Brain pericyte (primary cell): Measurements from ENCODE around the gene ADGRG1.

ENCODE experiments used
- DNase-seq: peaks from one replicate; pipeline ENCODE4 v3.0.0-alpha.2; 2012; ENCODE audit warnings: low read depth, low spot score

ADGRG1 gene

GRCh38 chr16:57635266-57636097 lies 7.1 kb downstream of the ADGRG1 start:
- no peak for DNase-seq

GRCh38 chr16:57636184-57636583 lies 7.8 kb downstream of the ADGRG1 start:
- DNase-seq: no peak

GRCh38 chr16:57637020-57637419 lies 8.6 kb downstream of the ADGRG1 start:
- DNase-seq: no peak

- no peak for DNase-seq
Measured at GRCh38 chr16:57637424-57637823, 9.0 kb downstream of the ADGRG1 start.

GRCh38 chr16:57637965-57638364 lies 9.5 kb downstream of the ADGRG1 start:
- no peak for DNase-seq

GRCh38 chr16:57638381-57638780 lies 10.0 kb downstream of the ADGRG1 start:
- no peak for DNase-seq

GRCh38 chr16:57639172-57639887 lies 10.9 kb downstream of the ADGRG1 start:
- DNase-seq: no peak

GRCh38 chr16:57640185-57640584 lies 11.8 kb downstream of the ADGRG1 start:
- DNase-seq: no peak

GRCh38 chr16:57640612-57641011 lies 12.2 kb downstream of the ADGRG1 start:
- DNase-seq: no peak

- DNase-seq: no peak
Measured at GRCh38 chr16:57642160-57643135, 14.0 kb downstream of the ADGRG1 start.

GRCh38 chr16:57643147-57643874 lies 14.9 kb downstream of the ADGRG1 start:
- no peak for DNase-seq

- DNase-seq: no peak
Measured at GRCh38 chr16:57643910-57644309, 15.5 kb downstream of the ADGRG1 start.

- DNase-seq: no peak
Measured at GRCh38 chr16:57644383-57645014, 16.1 kb downstream of the ADGRG1 start.

- DNase-seq: no peak
Measured at GRCh38 chr16:57645169-57645568, 16.7 kb downstream of the ADGRG1 start.

- DNase-seq: no peak
Measured at GRCh38 chr16:57645691-57646387, 17.4 kb downstream of the ADGRG1 start.

GRCh38 chr16:57646388-57647039 lies 18.1 kb downstream of the ADGRG1 start:
- no peak for DNase-seq

- DNase-seq: no peak
Measured at GRCh38 chr16:57647136-57647875, 18.9 kb downstream of the ADGRG1 start.

- DNase-seq: no peak
Measured at GRCh38 chr16:57648125-57648524, 19.7 kb downstream of the ADGRG1 start.
